Upper lobe of right lung (tissue), 1 donor: Measurements from ENCODE around the gene PON2. TPM values are rescaled to one million over a fixed set of nuclear protein-coding genes. Genes with fewer than 3 reads are reported as not detected.

ENCODE experiments used
- ATAC-seq: fragments of 200-7000 bp; cut with Tn5 transposase; one replicate; pipeline ENCODE4 v1.9.1; 2020; ENCODE audit warnings: mild to moderate bottlenecking, moderate library complexity
- DNase-seq: peaks from one replicate; pipeline ENCODE4 v3.0.0-alpha.2; 2020
- H3K27ac ChIP-seq: fragments of 200-600 bp; one replicate; pipeline ENCODE4 v1.8.0; 2022
- H3K27me3 ChIP-seq: fragments of 200-600 bp; one replicate; pipeline ENCODE4 v1.8.0; 2022; ENCODE audit warnings: mild to moderate bottlenecking
- H3K36me3 ChIP-seq: fragments of 200-600 bp; one replicate; pipeline ENCODE4 v1.8.0; 2022
- H3K4me1 ChIP-seq: fragments of 200-600 bp; one replicate; pipeline ENCODE4 v1.8.0; 2022
- H3K4me3 ChIP-seq: fragments of 200-600 bp; one replicate; pipeline ENCODE4 v1.8.0; 2022; ENCODE audit warnings: mild to moderate bottlenecking
- H3K9me3 ChIP-seq: fragments of 200-600 bp; one replicate; pipeline ENCODE4 v1.8.0; 2022
- intact Hi-C: fragments of 100-400 bp; cut with DNase I; formaldehyde crosslinking; loops from one replicate; pipeline ENCODE4 v1.11.0; 2022
- long read RNA-seq: library from polyadenylated mRNA; unstranded; transcript quantifications from one replicate; pipeline ENCODE4 v2.0.0, GENCODE V29; 2021
- total RNA-seq: library from RNA; stranded (reverse); fragmentation: NEBNext Ultra II Directional; extraction: Animal tissue kit (Norgen Biotek cat#: 25700); gene quantifications from one replicate; pipeline ENCODE4 v1.2.1, GENCODE V29; 2021
- TF ChIP-seq, protein P1 (sequence below): fragments of 200-600 bp; IDR thresholded peaks from one replicate; pipeline ENCODE4 v1.8.0; 2022; ENCODE audit warnings: antibody characterized with exemption
- donor health status: DM: no; HTN: yes; CAD: no; lungs with severe emphysema.

PON2 gene
- total RNA-seq: 193 TPM
- long read RNA-seq, transcript PON2-215 (3 exons, 579 nt): minor isoform, 5 of 218 reads
- long read RNA-seq, transcript PON2-202 (9 exons, 1,726 nt): minor isoform, 26 of 218 reads
- long read RNA-seq, transcript PON2-218 (9 exons, 1,653 nt): major isoform, 155 of 218 reads
- long read RNA-seq, partial matches to known transcripts: 7 of 218 reads
- long read RNA-seq, other reads (novel, unspliced or antisense): 25 of 218 reads

DNA sequence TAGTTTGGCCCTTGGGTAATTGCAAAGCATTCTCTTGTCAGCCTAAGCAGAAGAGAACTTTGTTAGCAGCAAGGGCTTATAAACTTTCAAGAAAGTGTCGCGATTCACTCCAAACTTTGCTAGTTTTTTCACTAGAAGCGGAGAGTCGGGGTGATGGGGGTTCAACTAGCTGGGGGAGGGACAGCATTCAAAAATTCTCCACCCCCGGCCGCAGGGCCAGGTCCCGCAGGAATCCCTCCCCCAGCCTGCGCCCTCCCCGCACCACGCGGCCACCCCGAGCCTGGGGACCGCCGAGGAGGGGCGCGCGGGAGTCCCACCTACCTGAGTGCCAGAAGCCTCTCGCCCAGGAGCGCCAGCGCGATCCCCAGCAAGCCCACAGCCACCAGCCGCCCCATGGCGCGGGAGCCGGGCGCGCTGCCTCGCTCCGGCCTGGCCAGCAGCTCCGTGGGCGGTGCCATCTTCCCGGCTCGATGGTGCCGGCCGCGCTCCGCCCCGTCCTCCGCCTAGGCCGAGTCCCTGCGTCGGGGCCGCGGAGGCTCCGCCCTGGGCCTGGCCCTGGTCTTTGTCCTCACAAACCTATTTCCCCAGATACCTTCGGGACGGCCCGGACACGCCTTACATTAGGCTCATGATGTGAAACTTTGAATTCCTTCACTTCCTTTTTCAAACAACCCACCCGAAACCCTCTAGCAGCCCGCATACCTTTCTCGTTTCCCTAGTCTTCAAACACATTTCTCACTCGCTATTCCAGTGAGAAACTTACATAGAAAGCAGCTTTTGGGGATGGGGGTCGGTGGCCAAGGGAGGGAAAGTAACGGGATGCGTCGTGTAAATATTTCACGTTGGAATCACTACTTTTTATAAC, at the start of gene PON2:
PON2 (minus strand) TSS at position 472 of the 865 bp plus-strand sequence; CDS start at position 395, 77 bp downstream.
- Histone ChIP-seq H3K4me1 (peaks cover 15% of the 10 kb centered on the region), H3K27me3 (no peaks in the 10 kb centered on the region), H3K9me3 (no peaks in the 10 kb centered on the region), H3K4me3 (peak within 1 kb of the TSS; percentile 71), H3K27ac (peak within 1 kb of the TSS; percentile 95), H3K36me3 (no peaks in the 10 kb centered on the region)
- DNase-seq (peak; percentile 94), ATAC-seq (peak; percentile 99)
- intact Hi-C loops: no loop called here
- TF ChIP-seq, protein P1, sequence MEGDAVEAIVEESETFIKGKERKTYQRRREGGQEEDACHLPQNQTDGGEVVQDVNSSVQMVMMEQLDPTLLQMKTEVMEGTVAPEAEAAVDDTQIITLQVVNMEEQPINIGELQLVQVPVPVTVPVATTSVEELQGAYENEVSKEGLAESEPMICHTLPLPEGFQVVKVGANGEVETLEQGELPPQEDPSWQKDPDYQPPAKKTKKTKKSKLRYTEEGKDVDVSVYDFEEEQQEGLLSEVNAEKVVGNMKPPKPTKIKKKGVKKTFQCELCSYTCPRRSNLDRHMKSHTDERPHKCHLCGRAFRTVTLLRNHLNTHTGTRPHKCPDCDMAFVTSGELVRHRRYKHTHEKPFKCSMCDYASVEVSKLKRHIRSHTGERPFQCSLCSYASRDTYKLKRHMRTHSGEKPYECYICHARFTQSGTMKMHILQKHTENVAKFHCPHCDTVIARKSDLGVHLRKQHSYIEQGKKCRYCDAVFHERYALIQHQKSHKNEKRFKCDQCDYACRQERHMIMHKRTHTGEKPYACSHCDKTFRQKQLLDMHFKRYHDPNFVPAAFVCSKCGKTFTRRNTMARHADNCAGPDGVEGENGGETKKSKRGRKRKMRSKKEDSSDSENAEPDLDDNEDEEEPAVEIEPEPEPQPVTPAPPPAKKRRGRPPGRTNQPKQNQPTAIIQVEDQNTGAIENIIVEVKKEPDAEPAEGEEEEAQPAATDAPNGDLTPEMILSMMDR: no peak

DNA sequence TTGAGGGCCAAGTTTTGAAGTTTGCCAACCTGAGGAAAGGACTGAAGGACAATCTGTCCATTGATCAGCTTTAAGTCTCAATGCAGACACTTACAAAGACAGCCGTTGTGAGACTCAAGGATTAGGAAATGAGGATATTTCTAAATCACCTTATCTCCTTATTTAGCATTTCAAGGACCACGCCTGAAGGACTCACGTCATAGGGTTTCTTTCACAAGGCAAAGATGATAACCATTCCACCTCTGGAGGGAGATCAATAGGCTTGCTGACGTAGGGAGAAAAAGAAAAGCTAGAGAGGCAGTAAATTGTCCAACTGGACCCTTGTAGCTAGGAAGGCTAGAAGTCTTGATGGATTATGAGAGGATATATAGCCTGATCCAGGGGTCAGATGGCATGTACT, 47.6 kb upstream of the PON2 start:
- no peak overlapping the region for H3K4me3 ChIP-seq
- H3K4me1 ChIP-seq: no peaks in the 10 kb centered on the region
- no peak overlapping the region for H3K27ac ChIP-seq
- intact Hi-C loops: no loop called here
- TF ChIP-seq, protein P1: no peak
- DNase-seq: no peak
- no peaks in the 10 kb centered on the region for H3K36me3 ChIP-seq
- no peaks in the 10 kb centered on the region for H3K9me3 ChIP-seq
- peaks cover 23% of the 10 kb centered on the region for H3K27me3 ChIP-seq
- ATAC-seq: no peak

DNA sequence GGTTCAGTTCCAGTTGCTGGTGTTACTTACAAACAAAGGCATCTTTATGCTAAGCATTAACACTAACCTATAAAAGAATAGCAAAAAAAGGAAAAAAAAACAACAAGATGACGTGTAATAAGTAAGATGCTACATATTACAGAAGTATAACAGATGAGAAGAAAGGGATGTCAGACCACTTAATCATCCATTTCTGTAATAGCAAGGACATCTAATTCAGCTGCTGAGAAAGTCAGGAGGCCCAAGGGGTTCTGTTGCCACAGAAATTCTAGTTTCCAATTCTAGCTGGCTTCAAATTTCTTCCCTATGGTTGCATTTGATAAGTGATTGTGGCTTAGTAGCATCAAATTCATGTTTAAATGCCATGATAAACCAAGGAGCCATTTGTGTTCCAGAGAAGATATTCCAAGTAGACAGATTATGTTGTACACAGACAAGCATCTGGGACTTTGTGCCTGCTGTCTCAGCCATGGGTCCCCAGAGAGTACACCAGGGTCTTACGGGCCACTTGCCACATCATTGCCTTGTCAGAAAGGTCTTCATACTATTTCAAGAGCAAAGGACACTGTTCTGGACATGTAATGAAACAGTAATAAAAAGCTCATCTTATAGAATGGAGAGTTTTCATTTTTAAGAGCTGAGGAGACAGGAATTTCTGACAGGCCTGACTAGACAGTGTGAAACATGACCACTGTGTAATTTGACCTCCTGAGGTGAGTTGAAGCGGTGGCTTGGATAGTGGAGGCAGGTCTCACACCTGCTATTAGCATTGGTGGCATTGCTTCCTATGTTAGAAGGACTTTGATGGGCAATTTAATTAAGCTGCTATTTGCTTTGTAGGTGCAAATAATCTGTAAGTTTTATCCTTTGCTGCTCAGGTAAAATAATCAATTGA, 46.7 kb upstream of the PON2 start:
- H3K36me3 ChIP-seq: no peaks in the 10 kb centered on the region
- intact Hi-C loops: no loop called here
- H3K27me3 ChIP-seq: peaks cover 22% of the 10 kb centered on the region
- H3K27ac ChIP-seq: no peak overlapping the region
- no peak for ATAC-seq
- no peak for DNase-seq
- TF ChIP-seq, protein P1: no peak
- no peaks in the 10 kb centered on the region for H3K4me1 ChIP-seq
- H3K9me3 ChIP-seq: no peaks in the 10 kb centered on the region
- no peak overlapping the region for H3K4me3 ChIP-seq

DNA sequence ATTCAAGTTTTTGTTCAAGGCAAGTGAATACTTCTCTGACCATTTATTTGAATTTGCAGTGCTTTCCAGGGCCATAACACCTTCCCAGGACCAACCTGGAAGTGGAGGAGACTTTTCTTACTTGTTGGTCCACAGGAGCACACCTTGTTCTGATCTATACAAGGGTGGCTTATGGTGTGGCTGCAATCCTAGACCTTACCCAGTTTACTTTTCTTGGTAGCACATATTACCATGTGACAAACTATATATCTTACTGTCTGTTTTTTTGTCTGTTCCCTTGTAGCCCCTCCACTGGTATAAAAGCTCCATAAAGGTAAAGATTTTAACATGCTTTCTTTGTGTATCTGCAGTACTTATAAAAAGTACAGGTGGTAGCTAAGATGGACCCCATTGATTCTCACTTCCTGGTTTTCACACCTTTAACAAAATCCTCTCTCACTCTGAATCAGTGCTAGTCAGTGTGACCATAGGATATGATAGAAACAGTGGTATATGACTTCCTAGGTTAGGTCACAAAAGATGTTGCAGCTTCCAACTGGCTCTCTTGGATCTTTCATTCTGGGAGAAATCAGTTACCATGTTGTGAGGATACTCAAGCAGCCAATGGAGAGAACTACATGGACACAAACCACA, 45.3 kb upstream of the PON2 start:
- intact Hi-C loops: no loop called here
- H3K9me3 ChIP-seq: no peaks in the 10 kb centered on the region
- no peak overlapping the region for H3K27ac ChIP-seq
- no peaks in the 10 kb centered on the region for H3K36me3 ChIP-seq
- H3K27me3 ChIP-seq: peaks cover 11% of the 10 kb centered on the region
- ATAC-seq (no peak), DNase-seq (no peak)
- H3K4me1 ChIP-seq: no peaks in the 10 kb centered on the region
- H3K4me3 ChIP-seq: no peak overlapping the region
- TF ChIP-seq, protein P1: no peak
